Memory B cell (primary cell): ENCODE measurements around the gene CCDC27.
A peak's percentile ranks its signal among the peaks of the same experiment; 100 is the strongest.

Experiments used
- ATAC-seq: fragments of 150-1000 bp; cut with Tn5 transposase; 2 replicates; pipeline ENCODE4 v1.10.0; 2021; ENCODE audit warnings: low read depth, mild to moderate bottlenecking, moderate library complexity
- DNase-seq, 2 donors: peaks; one replicate each; pipeline ENCODE4 v3.0.0; 2022; ENCODE audit warnings: low spot score in 2 of 2
- H3K27ac Mint-ChIP-seq: one replicate; pipeline ENCODE4 v1.8.0; 2022; ENCODE audit warnings: mild to moderate bottlenecking, moderate library complexity, mixed read lengths
- H3K27me3 Mint-ChIP-seq: one replicate; pipeline ENCODE4 v1.8.0; 2022; ENCODE audit warnings: mixed read lengths
- H3K36me3 Mint-ChIP-seq: one replicate; pipeline ENCODE4 v1.8.0; 2022; ENCODE audit warnings: mild to moderate bottlenecking, mixed read lengths
- H3K4me1 Mint-ChIP-seq: one replicate; pipeline ENCODE4 v1.8.0; 2022; ENCODE audit warnings: mixed read lengths
- H3K4me3 Mint-ChIP-seq: one replicate; pipeline ENCODE4 v1.8.0; 2022; ENCODE audit warnings: mild to moderate bottlenecking, moderate library complexity, mixed read lengths
- H3K9me3 Mint-ChIP-seq: one replicate; pipeline ENCODE4 v1.8.0; 2022; ENCODE audit warnings: mixed read lengths

CCDC27 gene

DNA sequence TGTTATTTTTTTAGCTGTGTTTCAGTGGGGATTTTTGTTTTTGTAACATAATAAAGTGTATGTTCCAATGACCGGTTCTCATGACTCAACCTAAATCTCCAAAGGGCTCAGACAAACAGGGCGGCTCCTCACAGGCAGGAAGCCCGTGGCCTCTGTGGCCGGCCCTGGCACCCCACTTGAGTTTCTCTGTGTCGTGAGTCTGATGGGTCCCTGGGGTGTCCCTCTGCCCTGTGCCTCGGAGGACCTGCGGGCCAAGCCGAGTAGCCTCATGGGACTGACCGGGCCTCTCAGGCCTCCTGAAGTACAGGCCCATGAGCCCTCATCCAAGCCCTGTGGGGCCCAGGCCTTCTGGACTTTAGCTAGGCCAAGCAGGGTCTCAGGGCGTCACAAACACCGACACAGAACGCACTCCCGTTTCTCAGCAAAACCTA, 16.1 kb upstream of the CCDC27 start:
- H3K36me3 Mint-ChIP-seq = peaks cover 2% of the 10 kb centered on the region
- H3K4me3 Mint-ChIP-seq = no peak overlapping the region

GRCh38 chr1:3736708-3737107, 15.5 kb upstream of the CCDC27 start:
- DNase-seq = no peak
- H3K36me3 Mint-ChIP-seq = peaks cover 6% of the 10 kb centered on the region
- peaks cover 2% of the 10 kb centered on the region for H3K4me1 Mint-ChIP-seq
- no peaks in the 10 kb centered on the region for H3K27me3 Mint-ChIP-seq
- no peak overlapping the region for H3K4me3 Mint-ChIP-seq
- ATAC-seq = no peak
- H3K27ac Mint-ChIP-seq = no peak overlapping the region
- H3K9me3 Mint-ChIP-seq = no peaks in the 10 kb centered on the region

More for the DNA sequence above, 16.1 kb upstream of the CCDC27 start:
- H3K4me1 Mint-ChIP-seq = no peaks in the 10 kb centered on the region
- no peak for DNase-seq
- H3K27ac Mint-ChIP-seq = no peak overlapping the region
- H3K9me3 Mint-ChIP-seq = no peaks in the 10 kb centered on the region
- no peaks in the 10 kb centered on the region for H3K27me3 Mint-ChIP-seq
- no peak for ATAC-seq

- DNase-seq (no peak), ATAC-seq (no peak)
- H3K4me3 Mint-ChIP-seq = no peak overlapping the region
- H3K27me3 Mint-ChIP-seq = no peaks in the 10 kb centered on the region
- peaks cover 2% of the 10 kb centered on the region for H3K4me1 Mint-ChIP-seq
- no peak overlapping the region for H3K27ac Mint-ChIP-seq
- peaks cover 8% of the 10 kb centered on the region for H3K36me3 Mint-ChIP-seq
- H3K9me3 Mint-ChIP-seq = no peaks in the 10 kb centered on the region
Observed at GRCh38 chr1:3738943-3739342, 13.3 kb upstream of the CCDC27 start.

- peaks cover 4% of the 10 kb centered on the region for H3K4me1 Mint-ChIP-seq
- ATAC-seq = no peak
Observed at GRCh38 chr1:3740042-3740441, 12.2 kb upstream of the CCDC27 start.

GRCh38 chr1:3740752-3741151, 11.5 kb upstream of the CCDC27 start:
- no peak overlapping the region for H3K27ac Mint-ChIP-seq
- no peaks in the 10 kb centered on the region for H3K9me3 Mint-ChIP-seq
- no peaks in the 10 kb centered on the region for H3K27me3 Mint-ChIP-seq
- DNase-seq (no peak), ATAC-seq (no peak)
- no peak overlapping the region for H3K4me3 Mint-ChIP-seq
- peaks cover 13% of the 10 kb centered on the region for H3K36me3 Mint-ChIP-seq
- H3K4me1 Mint-ChIP-seq = peaks cover 9% of the 10 kb centered on the region

More at GRCh38 chr1:3740042-3740441, 12.2 kb upstream of the CCDC27 start:
- DNase-seq = no peak
- H3K27me3 Mint-ChIP-seq = no peaks in the 10 kb centered on the region
- no peak overlapping the region for H3K27ac Mint-ChIP-seq
- H3K9me3 Mint-ChIP-seq = no peaks in the 10 kb centered on the region
- H3K36me3 Mint-ChIP-seq = peaks cover 10% of the 10 kb centered on the region
- no peak overlapping the region for H3K4me3 Mint-ChIP-seq

DNA sequence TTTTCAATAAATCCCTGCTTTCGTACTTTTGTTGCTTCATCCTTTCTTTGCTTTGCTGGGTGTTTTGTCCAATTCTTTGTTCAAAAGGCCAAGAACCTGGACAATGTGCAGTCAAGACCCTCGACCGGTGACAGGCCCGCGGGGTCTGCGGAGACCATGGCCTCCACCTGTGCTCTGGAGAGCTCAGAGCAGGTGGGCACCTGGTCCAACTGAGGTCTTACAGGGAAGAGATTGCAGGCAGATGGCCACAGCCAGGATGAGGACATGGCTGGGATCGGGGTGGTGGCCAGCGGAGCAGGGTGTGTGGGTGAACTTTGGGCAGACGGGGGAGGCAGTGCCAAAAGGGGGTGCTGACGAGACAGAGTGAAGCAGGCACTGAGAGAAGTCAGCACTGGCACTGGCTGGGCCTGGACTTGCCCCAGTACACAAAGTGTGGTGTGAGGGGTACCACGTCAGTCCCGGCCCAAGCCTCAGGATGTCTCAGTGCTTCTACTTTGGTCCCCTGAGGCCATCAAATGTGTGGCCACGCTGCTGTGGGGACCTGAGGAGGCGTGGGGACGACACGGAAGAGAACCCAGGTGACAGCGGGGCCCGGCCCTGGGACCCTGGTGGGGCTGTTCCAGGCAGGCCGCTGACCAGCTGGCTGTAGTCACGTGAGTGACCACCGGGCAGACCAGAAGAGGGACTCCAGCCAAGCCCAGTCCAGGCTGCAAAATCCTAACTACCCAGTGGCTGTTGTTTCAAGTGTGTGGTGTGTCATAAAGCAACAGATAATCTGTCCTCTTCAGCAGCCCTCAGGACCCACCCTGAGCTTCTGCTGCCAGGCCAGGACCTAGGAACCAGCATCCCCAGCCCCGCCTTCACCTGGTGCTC, 10.4 kb upstream of the CCDC27 start:
- DNase-seq (no peak), ATAC-seq (no peak)
- Mint-ChIP-seq H3K27me3 (no peaks in the 10 kb centered on the region), H3K4me3 (no peak overlapping the region), H3K36me3 (peaks cover 11% of the 10 kb centered on the region), H3K4me1 (peaks cover 19% of the 10 kb centered on the region), H3K27ac (peak overlapping the region; percentile 45), H3K9me3 (no peaks in the 10 kb centered on the region)

- Mint-ChIP-seq H3K4me3 (no peak overlapping the region), H3K9me3 (no peaks in the 10 kb centered on the region), H3K36me3 (peaks cover 11% of the 10 kb centered on the region), H3K4me1 (peaks cover 19% of the 10 kb centered on the region), H3K27me3 (no peaks in the 10 kb centered on the region), H3K27ac (no peak overlapping the region)
- no peak for DNase-seq
- no peak for ATAC-seq
Observed at GRCh38 chr1:3742439-3743298, 9.6 kb upstream of the CCDC27 start.

DNA sequence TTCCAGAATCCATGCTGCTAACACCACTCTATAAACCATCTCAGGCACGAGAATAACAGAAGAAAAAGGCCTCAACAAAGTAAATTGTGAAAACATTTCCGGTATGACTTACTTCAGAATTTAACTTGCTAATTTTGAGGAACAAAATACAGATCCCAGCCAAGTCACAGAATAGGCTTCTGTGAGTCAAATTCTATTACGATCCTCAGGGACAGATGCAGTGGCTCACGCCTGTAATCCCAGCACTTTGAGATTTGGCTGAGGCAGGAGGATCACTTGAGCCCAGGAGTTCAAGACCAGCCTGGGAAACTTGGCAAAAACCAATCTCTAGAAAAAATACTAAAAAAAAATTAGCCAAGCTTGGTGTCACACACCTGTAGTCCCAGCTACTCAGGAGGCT, 8.8 kb upstream of the CCDC27 start:
- ATAC-seq (no peak), DNase-seq (no peak)
- Mint-ChIP-seq H3K27ac (no peak overlapping the region), H3K36me3 (peaks cover 11% of the 10 kb centered on the region), H3K4me3 (no peak overlapping the region), H3K4me1 (peaks cover 19% of the 10 kb centered on the region), H3K27me3 (no peaks in the 10 kb centered on the region), H3K9me3 (no peaks in the 10 kb centered on the region)

DNA sequence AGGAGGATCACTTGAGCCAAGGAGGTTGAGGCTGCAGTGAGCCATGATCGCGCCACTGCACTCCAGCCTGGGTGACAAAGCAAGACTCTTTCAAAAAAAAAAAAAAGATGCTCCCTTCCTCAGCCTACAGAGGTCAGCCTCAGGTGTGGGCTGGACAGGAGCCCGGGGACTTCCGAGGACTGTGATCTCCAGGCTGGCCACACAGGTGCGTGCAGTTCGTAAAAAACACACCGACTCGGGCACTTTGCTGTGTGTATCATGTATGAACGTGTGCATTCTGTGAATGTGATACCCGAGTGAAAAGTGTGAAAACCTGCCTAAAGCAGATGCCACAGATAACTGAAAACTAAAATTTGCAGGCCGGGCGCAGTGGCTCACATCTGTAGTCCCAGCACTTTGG, 8.4 kb upstream of the CCDC27 start:
- Mint-ChIP-seq H3K36me3 (peaks cover 11% of the 10 kb centered on the region), H3K4me3 (no peak overlapping the region), H3K27ac (no peak overlapping the region), H3K4me1 (peaks cover 19% of the 10 kb centered on the region), H3K9me3 (no peaks in the 10 kb centered on the region), H3K27me3 (no peaks in the 10 kb centered on the region)
- DNase-seq (no peak), ATAC-seq (no peak)

GRCh38 chr1:3744646-3745045, 7.6 kb upstream of the CCDC27 start:
- DNase-seq (no peak), ATAC-seq (no peak)
- Mint-ChIP-seq H3K4me1 (peaks cover 19% of the 10 kb centered on the region), H3K27me3 (no peaks in the 10 kb centered on the region), H3K36me3 (peaks cover 11% of the 10 kb centered on the region), H3K9me3 (no peaks in the 10 kb centered on the region), H3K27ac (peak overlapping the region; percentile 79), H3K4me3 (no peak overlapping the region)

DNA sequence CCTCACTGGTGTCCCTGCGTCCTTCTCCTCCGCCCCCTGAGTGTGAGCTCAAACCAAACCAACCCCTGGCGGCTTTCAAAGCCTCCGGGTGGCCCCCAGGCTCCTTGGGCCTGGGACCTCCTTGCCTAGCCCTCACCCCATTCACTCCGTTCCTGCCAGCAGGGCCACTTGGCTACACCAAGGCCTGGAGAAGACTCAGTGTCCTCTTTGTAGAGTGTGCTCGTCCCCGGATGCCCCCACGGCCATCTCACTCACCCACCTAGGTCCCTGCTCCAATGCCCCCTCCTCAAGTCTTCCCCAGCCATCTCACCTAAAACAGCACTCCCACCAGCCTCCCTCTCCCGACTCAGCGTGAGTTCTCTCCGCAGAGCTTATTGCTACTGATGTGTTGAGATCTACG, 7.2 kb upstream of the CCDC27 start:
- Mint-ChIP-seq H3K9me3 (no peaks in the 10 kb centered on the region), H3K4me1 (peaks cover 19% of the 10 kb centered on the region), H3K27ac (peak overlapping the region; percentile 79), H3K4me3 (no peak overlapping the region), H3K27me3 (no peaks in the 10 kb centered on the region), H3K36me3 (peaks cover 11% of the 10 kb centered on the region)
- ATAC-seq (no peak), DNase-seq (no peak)

- ATAC-seq (no peak), DNase-seq (no peak)
- Mint-ChIP-seq H3K27ac (peak overlapping the region; percentile 79), H3K27me3 (no peaks in the 10 kb centered on the region), H3K9me3 (no peaks in the 10 kb centered on the region), H3K36me3 (peaks cover 11% of the 10 kb centered on the region), H3K4me3 (peak overlapping the region; percentile 90), H3K4me1 (peaks cover 19% of the 10 kb centered on the region)
Observed at GRCh38 chr1:3745590-3746381, 6.5 kb upstream of the CCDC27 start.

- Mint-ChIP-seq H3K4me3 (peak overlapping the region; percentile 90), H3K27me3 (no peaks in the 10 kb centered on the region), H3K4me1 (peaks cover 19% of the 10 kb centered on the region), H3K27ac (peak overlapping the region; percentile 79), H3K36me3 (peaks cover 10% of the 10 kb centered on the region), H3K9me3 (no peaks in the 10 kb centered on the region)
- DNase-seq = no peak
- peak; percentile 44 for ATAC-seq
Observed at GRCh38 chr1:3746389-3746829, 5.8 kb upstream of the CCDC27 start.
